Common myeloid progenitor, CD34-positive (primary cell): Measurements from ENCODE around the gene CMTM8.

Experiments used
- CTCF ChIA-PET: fragments of 350-600 bp; sonication (Branson Sonifier 250); formaldehyde crosslinking; loops from one replicate; lab custom pipeline; 2021; ENCODE audit warnings: antibody characterized with exemption; lab: Charles Lee
- POLR2A ChIA-PET: fragments of 350-600 bp; sonication (Branson Sonifier 250); formaldehyde crosslinking; loops from one replicate; lab custom pipeline; 2021; ENCODE audit warnings: antibody characterized with exemption; lab: Charles Lee
- DNase-seq, 3 donors: peaks; one replicate each; pipeline versions ENCODE4 v3.0.0 to v3.0.0-alpha.2; 2013
- H3K27ac ChIP-seq, 2 experiments: 1 replicate in 1 of 2; 2 replicates in 1 of 2; pipeline ENCODE4 v1.7.0; 2013; ENCODE audit warnings: inconsistent platforms in 2 of 2, low read length in 2 of 2, mild to moderate bottlenecking in 2 of 2, low read depth in 1 of 2, moderate library complexity in 1 of 2; ENCODE audit not compliant: severe bottlenecking in 2 of 2, insufficient read depth in 1 of 2, poor library complexity in 1 of 2
- H3K27me3 ChIP-seq, 5 experiments: replicated peaks in 2 of 5; 1 replicate in 3 of 5; 2 replicates in 2 of 5; pipeline versions ENCODE4 v1.6.1 to v1.7.0; 2013; ENCODE audit warnings: low read length in 4 of 5, mild to moderate bottlenecking in 2 of 5, moderate library complexity in 2 of 5, inconsistent platforms in 1 of 5; ENCODE audit not compliant: insufficient read depth in 5 of 5, control insufficient read depth in 4 of 5
- H3K36me3 ChIP-seq, 4 experiments: 1 replicate in 2 of 4; 2 replicates in 2 of 4; pipeline versions ENCODE4 v1.6.1 to v1.7.0; 2013; ENCODE audit warnings: low read length in 3 of 4, control low read depth in 1 of 4, mild to moderate bottlenecking in 1 of 4; ENCODE audit not compliant: control insufficient read depth in 4 of 4, insufficient read depth in 4 of 4
- H3K4me1 ChIP-seq, 4 experiments: 1 replicate in 3 of 4; 2 replicates in 1 of 4; pipeline versions ENCODE4 v1.6.1 to v1.7.1; 2013; ENCODE audit warnings: low read length in 3 of 4, mild to moderate bottlenecking in 3 of 4, control low read depth in 1 of 4, inconsistent platforms in 1 of 4, moderate library complexity in 1 of 4; ENCODE audit not compliant: control insufficient read depth in 4 of 4, insufficient read depth in 4 of 4; ENCODE audit errors: control extremely low read depth in 1 of 4
- H3K4me3 ChIP-seq, 7 experiments: 1 replicate in 4 of 7; 2 replicates in 3 of 7; pipeline versions ENCODE4 v1.5.1 to v1.7.0; 2013; ENCODE audit warnings: mild to moderate bottlenecking in 7 of 7, low read length in 6 of 7, moderate library complexity in 6 of 7, inconsistent platforms in 2 of 7, low read depth in 2 of 7, control low read depth in 1 of 7; ENCODE audit not compliant: insufficient read depth in 4 of 7, control insufficient read depth in 1 of 7; ENCODE audit errors: extremely low read depth in 1 of 7
- H3K9me3 ChIP-seq, 5 experiments: 1 replicate in 4 of 5; 2 replicates in 1 of 5; pipeline versions ENCODE4 v1.6.1 to v1.7.1; 2013; ENCODE audit warnings: low read length in 4 of 5, mild to moderate bottlenecking in 2 of 5, inconsistent platforms in 1 of 5, low read depth in 1 of 5, moderate library complexity in 1 of 5; ENCODE audit not compliant: control insufficient read depth in 4 of 5, insufficient read depth in 2 of 5; ENCODE audit errors: control extremely low read depth in 1 of 5
- WGBS: methylation state at CpG from one replicate; pipeline ENCODE4 v1.1.5; 2013; ENCODE audit not compliant: insufficient coverage; 5-methylcytosine and 5-hydroxymethylcytosine counted together

CMTM8 gene

GRCh38 chr3:32308378-32308777, 69.9 kb downstream of the CMTM8 start:
- Histone ChIP-seq H3K27ac (no peak overlapping the region), H3K4me1 (peaks cover 19 to 48% (median 25%) of the 10 kb centered on the region in 4 experiments), H3K4me3 (no peak overlapping the region), H3K36me3 (no peaks in the 10 kb centered on the region), H3K27me3 (no peaks in the 10 kb centered on the region), H3K9me3 (no peaks in the 10 kb centered on the region)
- WGBS, result 100% methylated on average over 1 of the region's 4 CpGs
- ChIA-PET CTCF (interaction anchor here (1.5 kb wide), 2 partner anchors 12 to 15 kb away, joined by 4 to 11 read pairs; no protein-coding TSS in a partner anchor), POLR2A (no interaction called here)
- DNase-seq, result no peak

GRCh38 chr3:32309654-32310242, 71.3 kb downstream of the CMTM8 start:
- CTCF ChIA-PET, result interaction anchor here (0.8 to 1.5 kb wide), 7 partner anchors 13 to 132 kb away, joined by 3 to 5 read pairs (median 5); no protein-coding TSS in a partner anchor
- Histone ChIP-seq H3K36me3 (no peaks in the 10 kb centered on the region), H3K4me3 (no peak overlapping the region), H3K27me3 (no peaks in the 10 kb centered on the region), H3K27ac (no peak overlapping the region), H3K9me3 (no peaks in the 10 kb centered on the region), H3K4me1 (peaks cover 12 to 44% (median 31%) of the 10 kb centered on the region in 4 experiments)
- peak in 2 of 3 donors; percentile 39 to 49 for DNase-seq
- WGBS, result 63% methylated on average over 5 of the region's 5 CpGs
- POLR2A ChIA-PET, result no interaction called here

- ChIA-PET POLR2A (no interaction called here), CTCF (interaction anchor here (0.8 to 3.4 kb wide), 8 partner anchors 9 to 56 kb away, joined by 3 to 11 read pairs (median 5); no protein-coding TSS in a partner anchor)
- no peak for DNase-seq
- no peak overlapping the region for H3K4me3 ChIP-seq
- H3K27ac ChIP-seq, result no peak overlapping the region
- WGBS, result 95% methylated on average over 4 of the region's 5 CpGs
- H3K36me3 ChIP-seq, result no peaks in the 10 kb centered on the region
- no peaks in the 10 kb centered on the region for H3K27me3 ChIP-seq
- peaks cover 12 to 44% (median 31%) of the 10 kb centered on the region in 4 experiments for H3K4me1 ChIP-seq
- H3K9me3 ChIP-seq, result no peaks in the 10 kb centered on the region
These were observed 71.9 kb downstream of the CMTM8 start for GRCh38 chr3:32310336-32310735.

- H3K27ac ChIP-seq, result no peak overlapping the region
- CTCF ChIA-PET, result interaction anchor here (0.8 to 3.4 kb wide), 13 partner anchors 9 to 89 kb away, joined by 3 to 11 read pairs (median 3); no protein-coding TSS in a partner anchor
- no peaks in the 10 kb centered on the region for H3K9me3 ChIP-seq
- H3K4me1 ChIP-seq, result peaks cover 12 to 44% (median 31%) of the 10 kb centered on the region in 4 experiments
- POLR2A ChIA-PET, result interaction anchor here (1.1 kb wide), 1 partner anchor 10 kb away, joined by 3 read pairs; no protein-coding TSS in a partner anchor
- peak in 2 of 3 donors; percentile 34 to 42 for DNase-seq
- no peak overlapping the region for H3K4me3 ChIP-seq
- no peaks in the 10 kb centered on the region for H3K27me3 ChIP-seq
- H3K36me3 ChIP-seq, result no peaks in the 10 kb centered on the region
- 84% methylated on average over 12 of the region's 15 CpGs for WGBS
These were observed 72.7 kb downstream of the CMTM8 start for GRCh38 chr3:32310918-32311839.

- H3K4me1 ChIP-seq, result peaks cover 12 to 44% (median 31%) of the 10 kb centered on the region in 4 experiments
- peak in 2 of 3 donors; percentile 81 to 89 for DNase-seq
- WGBS, result 9% methylated on average over 1 of the region's 1 CpG
- H3K4me3 ChIP-seq, result no peak overlapping the region
- CTCF ChIA-PET, result interaction anchor here (1.1 to 3.4 kb wide), 12 partner anchors 8 to 137 kb away, joined by 3 to 11 read pairs (median 4); no protein-coding TSS in a partner anchor
- H3K27me3 ChIP-seq, result no peaks in the 10 kb centered on the region
- POLR2A ChIA-PET, result interaction anchor here (1.1 kb wide), 1 partner anchor 9 kb away, joined by 3 read pairs; no protein-coding TSS in a partner anchor
- H3K9me3 ChIP-seq, result no peaks in the 10 kb centered on the region
- no peaks in the 10 kb centered on the region for H3K36me3 ChIP-seq
- H3K27ac ChIP-seq, result no peak overlapping the region
These were observed 73.8 kb downstream of the CMTM8 start for GRCh38 chr3:32312251-32312650.

- WGBS, result 98% methylated on average over 6 of the region's 6 CpGs
- H3K36me3 ChIP-seq, result no peaks in the 10 kb centered on the region
- POLR2A ChIA-PET, result no interaction called here
- no peak overlapping the region for H3K4me3 ChIP-seq
- peaks cover 12 to 44% (median 31%) of the 10 kb centered on the region in 4 experiments for H3K4me1 ChIP-seq
- CTCF ChIA-PET, result interaction anchor here (1.1 to 3.4 kb wide), 8 partner anchors 10 to 138 kb away, joined by 3 to 11 read pairs (median 4); no protein-coding TSS in a partner anchor
- H3K27ac ChIP-seq, result no peak overlapping the region
- no peaks in the 10 kb centered on the region for H3K27me3 ChIP-seq
- H3K9me3 ChIP-seq, result no peaks in the 10 kb centered on the region
- DNase-seq, result no peak
These were observed 74.7 kb downstream of the CMTM8 start for GRCh38 chr3:32313169-32313568.
